T-helper 1 cell treated with Interleukin-12 subunit alpha and Interleukin-12 subunit beta and Interleukin-4 antibody, amounts not matched to agents 30 μg/mL and 1 μg/mL, for 36 hours (primary cell): ENCODE data around the gene SLC20A1.
"Not testable (repeated sequence)": the region's sequence is repeated elsewhere in the genome, so short reads cannot be mapped to it uniquely, and the experiment has no call there.

ENCODE experiments used
- H3K27ac Mint-ChIP-seq: one replicate; pipeline ENCODE4 v1.8.0; 2021; ENCODE audit warnings: mild to moderate bottlenecking, mixed read lengths
- H3K27me3 Mint-ChIP-seq: one replicate; pipeline ENCODE4 v1.8.0; 2021; ENCODE audit warnings: low read depth, mixed read lengths
- H3K36me3 Mint-ChIP-seq: one replicate; pipeline ENCODE4 v1.8.0; 2021; ENCODE audit warnings: low read depth, mixed read lengths
- H3K4me1 Mint-ChIP-seq: one replicate; pipeline ENCODE4 v1.8.0; 2021; ENCODE audit warnings: low read depth, mixed read lengths
- H3K4me3 Mint-ChIP-seq: one replicate; pipeline ENCODE4 v1.8.0; 2021; ENCODE audit warnings: mild to moderate bottlenecking, moderate library complexity, mixed read lengths
- H3K9me3 Mint-ChIP-seq: one replicate; pipeline ENCODE4 v1.8.0; 2021; ENCODE audit warnings: mixed read lengths

The SLC20A1 gene

DNA sequence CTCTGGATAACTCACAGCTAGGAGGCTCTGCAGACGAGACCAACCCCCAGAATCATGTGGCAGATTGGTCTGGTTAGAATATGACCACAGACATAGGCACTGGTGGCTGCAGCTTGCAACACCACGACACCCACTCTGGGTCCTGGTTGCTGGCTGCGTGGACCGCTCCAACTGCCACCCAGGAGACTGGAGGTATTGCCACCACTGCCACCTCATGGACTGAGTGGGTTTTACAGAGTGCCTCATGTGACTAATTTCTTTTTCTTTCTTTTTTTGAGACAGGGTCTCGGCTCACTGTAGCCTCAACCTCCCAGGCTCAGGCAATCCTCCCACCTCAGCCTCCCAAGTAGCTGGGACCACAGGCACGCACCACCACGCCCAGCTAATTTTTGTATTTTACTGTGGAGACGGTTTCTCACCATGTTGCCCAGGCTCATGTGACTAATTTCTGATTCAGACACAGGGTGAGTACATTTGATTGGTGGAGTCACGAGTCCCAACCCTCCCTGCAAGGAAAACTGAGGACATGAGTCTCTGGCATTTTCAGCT lies 45.2 kb downstream of the SLC20A1 start:
- Mint-ChIP-seq H3K27me3 (no peaks in the 10 kb centered on the region), H3K27ac (peak overlapping the region; percentile 88), H3K9me3 (no peaks in the 10 kb centered on the region), H3K36me3 (no peaks in the 10 kb centered on the region), H3K4me1 (peaks cover 35% of the 10 kb centered on the region), H3K4me3 (no peak overlapping the region)

DNA sequence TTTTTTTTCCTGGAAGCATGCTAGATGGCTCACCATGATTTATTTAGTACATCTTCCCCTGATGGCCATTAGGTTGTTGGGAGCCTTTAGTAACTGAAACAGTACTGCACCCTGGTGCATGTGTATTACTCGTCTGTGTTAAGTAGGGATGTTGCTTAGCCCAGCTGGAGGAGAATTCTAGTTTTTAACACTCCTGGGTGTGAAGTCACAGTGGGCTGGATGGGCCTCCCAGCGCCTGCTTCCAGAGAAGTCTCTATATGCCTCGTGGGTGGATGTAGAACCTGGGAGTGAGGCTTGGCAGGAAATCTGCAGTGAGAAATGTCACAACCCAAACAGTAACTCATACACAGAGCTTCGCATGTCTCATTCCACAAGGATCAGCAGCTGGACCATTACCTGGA lies 46.1 kb downstream of the SLC20A1 start:
- no peaks in the 10 kb centered on the region for H3K27me3 Mint-ChIP-seq
- no peaks in the 10 kb centered on the region for H3K9me3 Mint-ChIP-seq
- peak overlapping the region; percentile 64 for H3K27ac Mint-ChIP-seq
- H3K4me1 Mint-ChIP-seq: peaks cover 32% of the 10 kb centered on the region
- H3K36me3 Mint-ChIP-seq: no peaks in the 10 kb centered on the region
- H3K4me3 Mint-ChIP-seq: no peak overlapping the region

DNA sequence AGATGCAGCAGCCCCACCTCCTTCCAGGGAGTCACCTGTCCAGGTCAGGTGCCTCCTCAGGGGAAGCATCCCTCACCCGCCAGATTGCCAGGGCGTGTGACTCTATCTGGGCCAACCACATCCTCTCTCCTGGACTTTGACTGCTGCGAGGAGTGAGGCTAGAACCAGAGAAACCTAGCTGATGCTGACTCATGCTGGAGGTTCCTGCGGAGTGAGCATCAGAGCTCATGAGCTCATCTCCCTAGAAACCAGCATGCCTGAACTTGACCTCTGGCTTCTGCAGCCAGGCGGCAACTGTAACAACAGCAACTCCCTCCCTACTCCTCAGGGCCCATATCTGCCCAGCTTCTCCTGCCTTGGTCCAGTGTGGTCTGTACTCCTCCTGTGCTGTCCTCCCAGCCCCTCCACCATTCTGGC lies 46.8 kb downstream of the SLC20A1 start:
- H3K27me3 Mint-ChIP-seq: no peaks in the 10 kb centered on the region
- H3K4me1 Mint-ChIP-seq: peaks cover 33% of the 10 kb centered on the region
- no peaks in the 10 kb centered on the region for H3K36me3 Mint-ChIP-seq
- no peaks in the 10 kb centered on the region for H3K9me3 Mint-ChIP-seq
- H3K4me3 Mint-ChIP-seq: peak overlapping the region; percentile 70
- peak overlapping the region; percentile 93 for H3K27ac Mint-ChIP-seq

DNA sequence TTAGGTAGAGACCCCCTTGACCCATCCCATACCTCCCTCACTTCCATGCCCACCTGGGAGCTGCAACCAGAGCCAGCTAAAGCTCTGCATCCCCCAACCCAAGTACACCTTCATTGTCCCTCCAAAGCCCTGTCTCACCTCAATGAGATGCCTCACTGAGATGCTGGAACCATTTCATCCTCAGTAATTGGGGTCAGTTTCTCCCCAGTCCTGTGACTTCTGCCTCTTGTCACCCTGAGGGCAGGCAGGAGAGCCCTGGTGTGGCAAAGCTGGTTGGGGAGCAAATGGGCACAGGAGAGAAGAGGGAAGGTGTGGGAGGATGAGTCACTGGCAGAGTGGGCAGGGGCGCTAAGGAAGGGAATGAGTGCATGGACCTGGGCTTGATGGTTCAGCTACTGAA lies 47.2 kb downstream of the SLC20A1 start:
- H3K9me3 Mint-ChIP-seq: no peaks in the 10 kb centered on the region
- H3K27ac Mint-ChIP-seq: peak overlapping the region; percentile 93
- no peaks in the 10 kb centered on the region for H3K27me3 Mint-ChIP-seq
- H3K36me3 Mint-ChIP-seq: no peaks in the 10 kb centered on the region
- H3K4me3 Mint-ChIP-seq: peak overlapping the region; percentile 70
- H3K4me1 Mint-ChIP-seq: peaks cover 33% of the 10 kb centered on the region

DNA sequence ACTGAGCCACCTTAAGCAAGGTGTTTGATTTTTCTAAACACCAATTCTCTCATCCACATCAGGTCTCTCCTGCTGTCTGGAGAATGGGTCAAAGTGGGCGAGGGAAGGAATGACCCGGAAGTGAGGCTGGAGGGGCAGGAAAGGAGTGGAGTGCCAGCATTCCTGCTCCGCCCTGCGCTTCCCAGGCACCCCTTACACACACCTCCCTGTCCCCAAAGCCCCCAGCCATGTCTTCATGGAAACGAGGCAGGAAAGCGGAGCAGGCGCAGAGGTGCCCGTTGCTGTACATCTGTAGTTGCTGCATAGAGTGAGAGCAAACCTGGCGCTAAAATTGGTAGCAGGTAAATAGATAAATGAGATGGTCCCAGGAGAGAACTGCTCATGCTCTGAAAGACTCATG lies 47.9 kb downstream of the SLC20A1 start:
- Mint-ChIP-seq H3K27ac (peak overlapping the region; percentile 93), H3K4me1 (peaks cover 35% of the 10 kb centered on the region), H3K36me3 (no peaks in the 10 kb centered on the region), H3K4me3 (no peak overlapping the region), H3K9me3 (no peaks in the 10 kb centered on the region), H3K27me3 (no peaks in the 10 kb centered on the region)

DNA sequence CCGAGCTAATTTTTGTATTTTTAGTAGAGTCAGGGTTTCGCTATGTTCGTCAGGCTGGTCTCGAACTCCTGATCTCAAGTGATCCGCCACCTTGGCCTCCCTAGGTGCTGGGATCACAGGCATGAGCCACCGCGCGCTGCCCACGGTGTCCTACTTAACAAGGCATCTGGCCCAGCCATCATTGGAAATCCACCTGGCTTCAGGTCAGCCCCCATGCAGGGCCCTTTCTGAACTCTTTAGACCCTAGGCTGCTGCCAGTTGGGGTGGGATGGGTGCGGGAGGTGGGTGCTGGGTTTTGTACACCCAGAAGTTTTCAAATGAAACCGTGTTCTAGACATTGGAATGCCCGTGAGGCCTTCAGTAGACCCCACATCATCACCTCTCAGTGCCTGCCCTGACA lies 48.4 kb downstream of the SLC20A1 start:
- H3K27me3 Mint-ChIP-seq: peaks cover 4% of the 10 kb centered on the region
- no peak overlapping the region for H3K4me3 Mint-ChIP-seq
- peaks cover 35% of the 10 kb centered on the region for H3K4me1 Mint-ChIP-seq
- H3K9me3 Mint-ChIP-seq: no peaks in the 10 kb centered on the region
- H3K36me3 Mint-ChIP-seq: no peaks in the 10 kb centered on the region
- H3K27ac Mint-ChIP-seq: no peak overlapping the region

DNA sequence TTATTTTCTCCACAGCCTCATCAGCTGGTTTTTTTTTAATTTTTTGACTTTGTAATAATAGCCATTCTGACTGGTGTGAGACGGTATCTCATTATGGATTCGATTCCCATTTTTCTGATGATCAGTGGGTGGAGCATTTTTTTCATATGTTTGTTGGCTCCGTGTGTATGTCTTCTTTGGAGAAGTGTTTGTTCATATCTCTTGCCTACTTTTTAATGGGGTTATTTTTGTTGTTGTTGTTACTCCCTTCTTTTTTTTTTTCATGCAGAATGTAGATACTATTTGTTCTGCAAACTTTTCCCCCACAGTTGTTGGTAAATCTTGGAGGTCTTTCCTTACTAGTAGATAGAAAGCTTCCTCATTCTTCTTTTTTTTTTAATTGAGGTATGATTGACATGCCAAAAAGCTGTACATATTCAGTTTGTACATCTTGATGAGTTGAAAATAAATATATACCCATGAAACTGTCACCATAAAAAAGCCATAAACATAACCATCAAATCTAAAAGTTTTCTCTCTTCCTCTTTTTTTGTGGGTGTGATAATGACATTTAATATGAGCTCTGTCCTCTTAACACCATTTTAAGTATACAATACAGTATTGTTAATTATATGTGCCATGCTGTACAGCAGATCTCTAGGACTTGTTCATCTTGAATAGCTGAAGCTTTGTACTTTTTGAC lies 53.2 kb downstream of the SLC20A1 start:
- H3K4me1 Mint-ChIP-seq: peaks cover 23% of the 10 kb centered on the region
- H3K27ac Mint-ChIP-seq: no peak overlapping the region
- H3K4me3 Mint-ChIP-seq: no peak overlapping the region
- no peaks in the 10 kb centered on the region for H3K9me3 Mint-ChIP-seq
- H3K27me3 Mint-ChIP-seq: peaks cover 11% of the 10 kb centered on the region
- no peaks in the 10 kb centered on the region for H3K36me3 Mint-ChIP-seq

DNA sequence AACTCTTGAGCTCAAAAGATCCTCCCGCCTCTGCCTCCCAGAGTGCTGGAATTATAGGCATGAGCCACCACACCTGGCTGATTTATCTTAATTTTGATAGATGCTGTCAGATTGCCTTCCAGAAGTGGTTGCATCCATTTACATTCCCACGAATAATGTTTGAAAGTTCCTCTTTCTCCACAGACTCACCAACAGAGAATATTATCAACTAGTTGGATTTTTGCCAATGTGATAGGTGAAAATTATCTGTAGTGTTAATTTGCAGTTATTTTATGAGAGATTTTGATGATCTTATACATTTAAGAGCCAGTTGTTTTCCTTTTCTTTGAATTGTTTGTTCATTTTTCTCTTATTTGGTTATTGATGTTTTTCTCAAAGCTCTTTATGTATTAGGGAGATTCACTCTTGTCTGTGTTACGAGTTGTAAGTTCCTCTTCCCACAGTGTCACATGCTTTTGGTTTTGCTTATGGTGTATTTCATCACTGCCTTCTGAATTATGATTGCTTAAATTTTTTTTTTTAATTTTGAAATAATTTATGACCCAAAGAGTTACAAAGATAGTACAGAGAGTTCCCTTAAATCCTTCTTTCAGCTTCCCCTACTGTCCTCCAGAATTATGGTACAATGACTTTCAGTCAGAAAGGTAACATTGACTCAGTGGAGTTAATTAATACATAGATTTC lies 54.4 kb downstream of the SLC20A1 start:
- H3K4me3 Mint-ChIP-seq: no peak overlapping the region
- peaks cover 2% of the 10 kb centered on the region for H3K36me3 Mint-ChIP-seq
- peaks cover 11% of the 10 kb centered on the region for H3K27me3 Mint-ChIP-seq
- H3K27ac Mint-ChIP-seq: no peak overlapping the region
- H3K9me3 Mint-ChIP-seq: no peaks in the 10 kb centered on the region
- H3K4me1 Mint-ChIP-seq: peaks cover 28% of the 10 kb centered on the region

DNA sequence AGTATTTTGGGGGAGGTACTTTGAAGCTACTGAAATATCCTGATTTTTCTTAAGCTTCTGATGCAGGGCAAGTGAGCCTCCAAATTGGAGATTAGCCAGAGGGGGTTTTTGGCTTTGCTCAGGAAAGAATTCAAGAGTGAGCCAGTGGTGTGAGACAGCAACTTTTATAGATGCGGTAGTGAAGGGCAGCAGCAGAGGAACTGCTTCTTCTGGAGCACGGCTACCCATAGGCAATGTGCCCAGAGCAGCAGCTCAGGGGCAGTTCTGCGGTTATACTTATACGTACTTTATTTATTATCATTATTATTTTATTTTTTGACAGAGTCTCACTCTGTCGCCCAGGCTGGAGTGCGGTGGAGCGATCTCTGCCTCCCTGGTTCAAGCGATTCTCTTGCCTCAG lies 55.3 kb downstream of the SLC20A1 start:
- Mint-ChIP-seq H3K4me1 (peaks cover 35% of the 10 kb centered on the region), H3K36me3 (peaks cover 5% of the 10 kb centered on the region), H3K27ac (no peak overlapping the region), H3K4me3 (no peak overlapping the region), H3K27me3 (peaks cover 11% of the 10 kb centered on the region), H3K9me3 (no peaks in the 10 kb centered on the region)

DNA sequence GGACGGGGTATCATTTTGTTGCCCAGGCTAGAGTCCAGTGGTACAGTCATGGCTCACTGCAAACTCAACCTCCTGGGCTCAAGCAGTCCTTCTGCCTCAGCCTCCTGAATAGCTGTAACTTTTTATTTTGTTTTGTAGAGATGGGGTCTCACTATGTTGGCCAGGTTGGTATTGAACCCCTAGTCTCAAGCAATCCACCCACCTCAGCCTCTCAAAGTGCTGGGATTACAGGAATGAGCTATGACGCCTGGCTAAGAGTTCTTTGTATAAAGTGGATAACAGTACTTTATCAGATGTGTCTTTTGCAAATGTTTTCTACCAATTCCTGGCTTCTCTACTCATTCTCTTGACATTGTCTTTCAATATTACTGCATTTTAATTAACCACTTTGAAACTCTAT lies 57.9 kb downstream of the SLC20A1 start:
- Mint-ChIP-seq H3K27me3 (peaks cover 11% of the 10 kb centered on the region), H3K27ac (no peak overlapping the region), H3K4me3 (no peak overlapping the region), H3K9me3 (no peaks in the 10 kb centered on the region), H3K4me1 (peaks cover 54% of the 10 kb centered on the region), H3K36me3 (peaks cover 9% of the 10 kb centered on the region)

DNA sequence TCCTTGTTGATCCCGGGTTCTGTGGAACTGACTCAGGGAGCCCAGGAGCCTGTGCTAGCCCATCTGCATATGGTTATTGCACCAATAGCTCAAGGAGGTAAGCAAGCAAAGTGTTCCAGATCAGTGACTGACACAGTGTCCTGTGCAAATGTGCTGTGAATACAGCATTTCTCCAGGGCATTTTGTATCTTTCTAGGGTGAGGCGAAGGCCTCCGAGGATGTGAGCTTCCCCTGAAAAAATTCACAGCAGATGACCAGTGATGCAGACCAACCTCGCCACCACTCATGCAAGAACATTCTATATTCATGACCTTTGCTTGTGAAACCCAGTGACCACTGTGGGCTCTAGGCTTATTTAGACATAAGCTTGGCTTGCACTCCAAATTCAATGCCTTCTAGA lies 59.8 kb downstream of the SLC20A1 start:
- no peaks in the 10 kb centered on the region for H3K9me3 Mint-ChIP-seq
- H3K4me3 Mint-ChIP-seq: peak overlapping the region; percentile 83
- peaks cover 9% of the 10 kb centered on the region for H3K36me3 Mint-ChIP-seq
- H3K27me3 Mint-ChIP-seq: peaks cover 3% of the 10 kb centered on the region
- H3K4me1 Mint-ChIP-seq: peaks cover 52% of the 10 kb centered on the region
- H3K27ac Mint-ChIP-seq: peak overlapping the region; percentile 86

DNA sequence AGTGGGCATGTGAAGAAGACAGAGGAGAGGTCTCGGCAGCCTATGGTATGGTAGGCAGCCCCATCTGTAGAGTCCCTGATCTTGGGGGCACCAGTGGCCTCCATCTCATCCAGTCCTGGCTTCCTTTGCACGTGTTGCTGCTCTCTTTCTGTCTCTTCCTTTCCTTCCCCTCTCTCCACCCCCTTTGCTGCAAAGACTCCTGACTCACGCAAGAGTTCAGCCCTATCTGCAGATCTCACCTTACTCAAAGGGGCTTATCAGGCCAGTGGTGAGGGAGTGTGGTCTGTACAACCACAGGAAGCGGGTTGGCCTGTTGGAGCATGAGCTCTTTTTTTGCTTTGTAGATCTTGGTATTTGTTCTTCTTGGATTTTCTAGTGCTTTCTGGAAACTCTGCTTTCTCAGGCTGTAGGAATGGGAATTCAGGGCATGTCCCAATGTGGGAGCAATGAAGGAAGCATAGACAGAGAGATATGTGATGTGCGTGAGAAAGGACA lies 60.5 kb downstream of the SLC20A1 start:
- Mint-ChIP-seq H3K27ac (peak overlapping the region; percentile 86), H3K36me3 (peaks cover 9% of the 10 kb centered on the region), H3K4me3 (peak overlapping the region; percentile 83), H3K9me3 (no peaks in the 10 kb centered on the region), H3K27me3 (peaks cover 3% of the 10 kb centered on the region), H3K4me1 (peaks cover 55% of the 10 kb centered on the region)

DNA sequence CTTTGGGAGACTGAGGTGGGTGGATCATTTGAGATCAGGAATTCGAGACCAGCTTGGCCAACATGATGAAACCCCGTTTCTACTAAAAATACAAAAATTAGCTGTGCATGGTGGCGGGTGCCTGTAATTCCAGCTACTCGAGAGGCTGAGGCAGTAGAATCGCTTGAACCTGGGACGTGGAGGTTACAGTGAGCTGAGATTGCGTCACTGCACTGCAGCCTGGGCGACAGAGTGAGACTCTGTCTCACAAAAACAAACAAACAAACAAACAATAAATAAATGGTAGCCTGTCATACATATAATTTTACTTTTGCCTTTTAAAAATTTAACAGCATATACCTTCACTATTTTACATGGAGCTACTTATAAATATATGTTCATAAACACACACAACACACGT lies 61.2 kb downstream of the SLC20A1 start:
- not testable (repeated sequence) for H3K27me3 Mint-ChIP-seq, H3K4me3 Mint-ChIP-seq, H3K27ac Mint-ChIP-seq, H3K36me3 Mint-ChIP-seq, H3K9me3 Mint-ChIP-seq
- peaks cover 56% of the 10 kb centered on the region for H3K4me1 Mint-ChIP-seq

DNA sequence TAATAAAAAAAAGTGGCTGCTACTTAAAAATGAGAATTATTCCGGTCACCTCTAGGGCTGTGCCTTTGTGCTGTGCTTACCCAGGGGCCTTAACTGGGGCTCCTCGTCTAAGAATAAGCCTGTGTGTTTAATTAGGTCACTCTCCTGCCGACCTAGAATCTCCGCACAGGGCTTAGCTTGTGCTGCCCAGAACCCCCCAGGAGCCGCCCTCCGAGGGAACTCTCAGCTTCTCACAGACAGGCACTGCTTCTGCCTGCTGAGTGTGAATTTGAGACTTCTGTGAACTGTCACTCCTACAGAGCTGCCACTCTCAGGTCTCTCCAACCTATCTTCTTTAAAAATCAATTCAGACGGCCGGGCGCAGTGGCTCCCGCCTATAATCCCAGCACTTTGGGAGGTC lies 63.2 kb downstream of the SLC20A1 start:
- peak overlapping the region; percentile 37 for H3K27ac Mint-ChIP-seq

DNA sequence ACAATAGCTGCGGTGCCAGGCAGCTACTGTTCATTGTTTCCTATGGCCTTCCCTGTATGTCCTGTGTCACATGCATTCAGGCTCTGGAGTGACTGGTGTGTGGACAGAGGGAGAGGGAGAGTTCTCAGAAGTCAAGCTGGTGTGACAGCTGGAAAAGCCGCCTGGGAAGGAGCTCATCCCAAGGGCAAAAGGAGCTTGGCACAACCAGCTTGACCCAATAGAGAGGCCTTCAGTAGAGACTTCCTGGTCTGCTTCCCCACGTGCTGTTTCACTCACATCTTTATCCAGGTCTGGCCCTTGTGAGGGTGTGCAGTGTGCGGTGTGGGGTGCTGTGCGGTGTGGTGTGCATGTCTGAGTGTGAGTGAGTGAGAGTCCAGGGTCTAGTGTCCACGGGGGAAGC lies 64.0 kb downstream of the SLC20A1 start:
- H3K4me3 Mint-ChIP-seq: no peak overlapping the region
- peaks cover 66% of the 10 kb centered on the region for H3K4me1 Mint-ChIP-seq

More for the DNA sequence above, 63.2 kb downstream of the SLC20A1 start:
- peaks cover 68% of the 10 kb centered on the region for H3K4me1 Mint-ChIP-seq
- H3K27me3 Mint-ChIP-seq: no peaks in the 10 kb centered on the region
- peaks cover 12% of the 10 kb centered on the region for H3K36me3 Mint-ChIP-seq
- no peaks in the 10 kb centered on the region for H3K9me3 Mint-ChIP-seq
- H3K4me3 Mint-ChIP-seq: no peak overlapping the region

More for the DNA sequence above, 64.0 kb downstream of the SLC20A1 start:
- H3K27ac Mint-ChIP-seq: peak overlapping the region; percentile 61
- no peaks in the 10 kb centered on the region for H3K9me3 Mint-ChIP-seq
- H3K27me3 Mint-ChIP-seq: no peaks in the 10 kb centered on the region
- H3K36me3 Mint-ChIP-seq: peaks cover 11% of the 10 kb centered on the region
